Uterus (tissue), 4 donors: ENCODE results near the gene SPATA31E1. TPM values are rescaled to one million over a fixed set of nuclear protein-coding genes. Genes with fewer than 3 reads are reported as not detected.

Source experiments
- DNase-seq, 2 donors: peaks; one replicate each; pipeline ENCODE4 v3.0.0-alpha.2; 2019 to 2020
- H3K27ac ChIP-seq, 2 donors: fragments of 200-600 bp; sonication (generic); 1 replicate in 1 of 2; 2 replicates in 1 of 2; pipeline ENCODE4 v1.5.1; 2016 to 2018
- H3K27me3 ChIP-seq, 2 donors: fragments of 200-600 bp; sonication (generic); one replicate each; pipeline ENCODE4 v1.5.1; 2018 to 2019; ENCODE audit warnings: control low read depth in 1 of 2
- H3K36me3 ChIP-seq, 2 donors: fragments of 200-600 bp; sonication (generic); one replicate each; pipeline ENCODE4 v1.5.1; 2019; ENCODE audit warnings: control low read depth in 1 of 2
- H3K4me1 ChIP-seq, 2 donors: fragments of 200-600 bp; sonication (generic); one replicate each; pipeline ENCODE4 v1.5.1; 2018 to 2019; ENCODE audit warnings: control low read depth in 1 of 2
- H3K4me3 ChIP-seq, 2 donors: fragments of 200-600 bp; sonication (generic); 1 replicate in 1 of 2; 2 replicates in 1 of 2; pipeline ENCODE4 v1.5.1; 2018 to 2019; ENCODE audit warnings: mild to moderate bottlenecking in 1 of 2
- H3K9me3 ChIP-seq, 2 donors: fragments of 200-600 bp; sonication (generic); one replicate each; pipeline ENCODE4 v1.5.1; 2019; ENCODE audit warnings: control low read depth in 1 of 2
- CTCF ChIP-seq, 4 experiments: fragments of 200-600 bp in 2 of 4; fragments of 450-650 bp in 2 of 4; sonication (generic) in 2 of 4; IDR thresholded peaks; one replicate each; pipeline ENCODE4 v1.5.1; 2016 to 2019; ENCODE audit warnings: antibody characterized with exemption in 4 of 4, mild to moderate bottlenecking in 2 of 4, moderate library complexity in 1 of 4
- POLR2A ChIP-seq, 2 donors: fragments of 450-650 bp; IDR thresholded peaks; one replicate each; pipeline ENCODE4 v1.6.1; 2016; ENCODE audit warnings: antibody characterized with exemption in 2 of 2, mild to moderate bottlenecking in 1 of 2, moderate library complexity in 1 of 2
- intact Hi-C: fragments of 100-400 bp; cut with DNase I; formaldehyde crosslinking; loops from one replicate; pipeline ENCODE4 v1.15.1; 2023; ENCODE audit warnings: low total_unique reads
- total RNA-seq, 4 donors: library from RNA; depleted of rRNA in 3 of 4; stranded (reverse); fragments of >200 nt in 3 of 4; gene quantifications; one replicate each; pipeline versions ENCODE4 v1.1.0 to v1.2.4, GENCODE V29; 2014 to 2023
- donor health status: DM: yes; HTN: yes; CAD: no.

The SPATA31E1 gene
- total RNA-seq, 4 donors from 2014 or later: not detected

GRCh38 chr9:87885484-87886189, 3.0 kb downstream of the SPATA31E1 start:
- Histone ChIP-seq H3K27ac (no peak overlapping the region), H3K36me3 (no peaks in the 10 kb centered on the region), H3K27me3 (no peaks in the 10 kb centered on the region), H3K9me3 (no peaks in the 10 kb centered on the region), H3K4me1 (no peaks in the 10 kb centered on the region), H3K4me3 (no peak overlapping the region)
- TF ChIP-seq CTCF (IDR thresholded peaks at IDR 0.05) (no peak), POLR2A (IDR thresholded peaks at IDR 0.05) (no peak)
- no peak for DNase-seq
- intact Hi-C loops: no loop called here

GRCh38 chr9:87886210-87886932, 3.7 kb downstream of the SPATA31E1 start:
- H3K4me3 ChIP-seq: no peak overlapping the region
- no peak for DNase-seq
- TF ChIP-seq CTCF (IDR thresholded peaks at IDR 0.05): no peak
- TF ChIP-seq POLR2A (IDR thresholded peaks at IDR 0.05): no peak

GRCh38 chr9:87886933-87887505, 4.3 kb downstream of the SPATA31E1 start:
- H3K4me3 ChIP-seq: no peak overlapping the region
- intact Hi-C loops: no loop called here
- no peaks in the 10 kb centered on the region for H3K36me3 ChIP-seq
- H3K4me1 ChIP-seq: no peaks in the 10 kb centered on the region
- DNase-seq: no peak
- no peak for TF ChIP-seq CTCF (IDR thresholded peaks at IDR 0.05)
- no peak for TF ChIP-seq POLR2A (IDR thresholded peaks at IDR 0.05)
- no peaks in the 10 kb centered on the region for H3K27me3 ChIP-seq
- H3K9me3 ChIP-seq: no peaks in the 10 kb centered on the region
- no peak overlapping the region for H3K27ac ChIP-seq

More at GRCh38 chr9:87886210-87886932, 3.7 kb downstream of the SPATA31E1 start:
- Histone ChIP-seq H3K9me3 (no peaks in the 10 kb centered on the region), H3K27ac (no peak overlapping the region), H3K36me3 (no peaks in the 10 kb centered on the region), H3K27me3 (no peaks in the 10 kb centered on the region), H3K4me1 (no peaks in the 10 kb centered on the region)
- intact Hi-C loops: no loop called here

GRCh38 chr9:87887661-87888480, 5.2 kb downstream of the SPATA31E1 start:
- TF ChIP-seq CTCF (IDR thresholded peaks at IDR 0.05) (no peak), POLR2A (IDR thresholded peaks at IDR 0.05) (no peak)
- Histone ChIP-seq H3K4me1 (no peaks in the 10 kb centered on the region), H3K27me3 (no peaks in the 10 kb centered on the region), H3K9me3 (no peaks in the 10 kb centered on the region), H3K27ac (no peak overlapping the region), H3K36me3 (no peaks in the 10 kb centered on the region), H3K4me3 (no peak overlapping the region)
- no peak for DNase-seq
- intact Hi-C loops: no loop called here
